ENCODE results near the gene KDM6B.
"Not testable (repeated sequence)": the region's sequence is repeated elsewhere in the genome, so short reads cannot be mapped to it uniquely, and the experiment has no call there.

KDM6B gene, protein sequence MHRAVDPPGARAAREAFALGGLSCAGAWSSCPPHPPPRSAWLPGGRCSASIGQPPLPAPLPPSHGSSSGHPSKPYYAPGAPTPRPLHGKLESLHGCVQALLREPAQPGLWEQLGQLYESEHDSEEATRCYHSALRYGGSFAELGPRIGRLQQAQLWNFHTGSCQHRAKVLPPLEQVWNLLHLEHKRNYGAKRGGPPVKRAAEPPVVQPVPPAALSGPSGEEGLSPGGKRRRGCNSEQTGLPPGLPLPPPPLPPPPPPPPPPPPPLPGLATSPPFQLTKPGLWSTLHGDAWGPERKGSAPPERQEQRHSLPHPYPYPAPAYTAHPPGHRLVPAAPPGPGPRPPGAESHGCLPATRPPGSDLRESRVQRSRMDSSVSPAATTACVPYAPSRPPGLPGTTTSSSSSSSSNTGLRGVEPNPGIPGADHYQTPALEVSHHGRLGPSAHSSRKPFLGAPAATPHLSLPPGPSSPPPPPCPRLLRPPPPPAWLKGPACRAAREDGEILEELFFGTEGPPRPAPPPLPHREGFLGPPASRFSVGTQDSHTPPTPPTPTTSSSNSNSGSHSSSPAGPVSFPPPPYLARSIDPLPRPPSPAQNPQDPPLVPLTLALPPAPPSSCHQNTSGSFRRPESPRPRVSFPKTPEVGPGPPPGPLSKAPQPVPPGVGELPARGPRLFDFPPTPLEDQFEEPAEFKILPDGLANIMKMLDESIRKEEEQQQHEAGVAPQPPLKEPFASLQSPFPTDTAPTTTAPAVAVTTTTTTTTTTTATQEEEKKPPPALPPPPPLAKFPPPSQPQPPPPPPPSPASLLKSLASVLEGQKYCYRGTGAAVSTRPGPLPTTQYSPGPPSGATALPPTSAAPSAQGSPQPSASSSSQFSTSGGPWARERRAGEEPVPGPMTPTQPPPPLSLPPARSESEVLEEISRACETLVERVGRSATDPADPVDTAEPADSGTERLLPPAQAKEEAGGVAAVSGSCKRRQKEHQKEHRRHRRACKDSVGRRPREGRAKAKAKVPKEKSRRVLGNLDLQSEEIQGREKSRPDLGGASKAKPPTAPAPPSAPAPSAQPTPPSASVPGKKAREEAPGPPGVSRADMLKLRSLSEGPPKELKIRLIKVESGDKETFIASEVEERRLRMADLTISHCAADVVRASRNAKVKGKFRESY (N-terminal part only)

DNA sequence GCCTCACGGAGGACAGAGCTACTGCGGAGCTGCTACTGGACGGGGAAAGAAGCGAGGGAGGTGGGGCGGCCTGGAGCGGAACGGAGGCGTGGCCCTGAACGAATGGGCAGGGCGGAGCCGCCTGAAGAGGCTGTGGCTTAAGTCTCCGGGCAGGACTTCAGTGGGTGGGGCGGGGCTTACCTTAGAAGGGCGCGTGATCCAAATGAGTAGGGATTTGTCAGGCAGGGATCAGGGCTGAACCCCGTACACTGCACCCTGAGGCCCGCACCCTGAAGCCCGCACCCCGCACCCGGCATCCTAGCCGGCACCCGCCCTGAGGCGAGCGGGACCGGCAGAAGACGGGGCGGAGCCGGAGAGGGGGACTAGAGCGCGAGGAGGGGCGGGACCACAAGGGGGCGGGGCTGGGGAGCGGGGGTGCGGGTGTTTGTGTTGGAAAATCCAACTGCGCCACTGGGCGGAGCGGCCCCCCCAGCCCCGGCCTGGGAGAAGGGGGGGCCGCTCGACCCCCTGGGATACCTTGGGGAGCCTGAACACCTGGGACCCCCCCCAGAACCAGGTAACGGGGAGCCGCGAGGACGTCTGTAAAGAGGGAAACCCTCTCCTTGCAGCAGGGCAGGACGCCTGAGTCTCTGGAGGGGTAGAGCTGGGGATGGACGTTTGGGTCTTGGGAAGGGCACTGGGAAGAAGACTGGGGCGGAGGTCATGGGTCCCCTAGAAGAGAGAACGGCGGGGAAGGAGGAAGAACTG lies at the start of gene KDM6B:
TSS of gene KDM6B (plus strand) at position 423 of the 747 bp plus-strand sequence. CDS start 11,338 bp downstream, outside the sequence.
- DNase-seq: peak; percentile 81

- no peak for DNase-seq
Measured at GRCh38 chr17:7786866-7787265, 47.2 kb upstream of the KDM6B start.

DNA sequence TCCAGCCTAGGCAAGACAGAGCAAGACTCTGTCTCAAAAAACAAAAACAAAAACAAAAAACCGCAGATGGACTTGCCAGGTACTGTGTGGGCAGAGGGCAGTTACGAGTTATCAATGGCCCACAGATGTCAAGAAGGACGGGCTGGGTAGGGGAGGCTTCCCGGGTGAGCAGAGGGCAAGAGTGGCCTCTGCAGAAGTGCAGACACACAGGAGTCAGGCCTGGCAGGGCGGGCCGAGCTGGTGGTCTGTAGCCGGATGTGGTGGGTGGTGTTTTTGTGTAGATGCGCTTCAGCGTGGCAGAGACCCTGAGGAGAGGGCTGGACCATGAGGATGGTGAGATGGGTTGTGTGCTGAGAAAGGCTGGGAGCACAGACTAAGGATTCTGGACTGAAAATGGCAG lies 44.9 kb upstream of the KDM6B start:
- DNase-seq: no peak

DNA sequence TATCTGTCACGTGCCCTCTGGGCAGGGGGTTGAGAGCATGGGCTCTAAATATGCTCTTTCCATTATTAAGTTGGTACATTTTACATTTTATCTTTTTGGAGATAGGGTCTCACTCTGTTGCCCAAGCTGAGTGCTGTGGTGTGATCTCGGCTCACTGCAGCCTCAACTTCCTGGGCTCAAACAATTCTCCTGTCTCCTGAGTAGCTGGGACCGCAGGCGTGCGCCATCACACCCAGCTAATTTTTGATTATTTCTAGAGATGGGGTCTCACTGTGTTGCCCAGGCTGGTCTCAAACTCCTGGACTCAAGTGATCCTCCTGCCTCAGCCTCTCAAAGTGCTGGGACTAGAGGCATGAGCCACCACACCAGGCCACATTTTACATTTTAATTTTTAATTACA lies 43.9 kb upstream of the KDM6B start:
- DNase-seq: no peak

GRCh38 chr17:7792611-7793010 lies 41.4 kb upstream of the KDM6B start:
- DNase-seq: no peak

- DNase-seq: no peak
Measured at GRCh38 chr17:7794075-7794663, 39.8 kb upstream of the KDM6B start.

GRCh38 chr17:7797976-7798375 lies 36.0 kb upstream of the KDM6B start:
- no peak for DNase-seq

DNA sequence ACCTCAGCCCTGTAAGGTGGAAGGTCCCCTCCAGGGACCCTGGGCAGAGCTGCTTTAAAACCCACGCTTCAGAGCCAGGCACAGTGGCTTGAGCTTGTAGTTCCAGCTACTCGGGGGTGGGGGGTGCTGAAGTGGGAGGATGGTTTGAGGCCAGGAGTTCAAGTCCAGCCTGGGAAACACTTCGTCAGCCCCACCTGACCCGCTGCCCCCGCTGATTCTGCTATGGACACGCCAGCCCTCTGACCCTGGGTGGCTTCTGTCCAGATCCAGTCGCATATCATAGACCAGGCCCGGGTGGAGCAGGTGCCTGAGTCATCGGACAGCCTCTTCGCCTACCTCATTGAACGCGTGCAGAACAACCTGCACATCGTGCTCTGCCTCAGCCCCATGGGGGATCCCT lies 35.2 kb upstream of the KDM6B start:
- DNase-seq: no peak

DNA sequence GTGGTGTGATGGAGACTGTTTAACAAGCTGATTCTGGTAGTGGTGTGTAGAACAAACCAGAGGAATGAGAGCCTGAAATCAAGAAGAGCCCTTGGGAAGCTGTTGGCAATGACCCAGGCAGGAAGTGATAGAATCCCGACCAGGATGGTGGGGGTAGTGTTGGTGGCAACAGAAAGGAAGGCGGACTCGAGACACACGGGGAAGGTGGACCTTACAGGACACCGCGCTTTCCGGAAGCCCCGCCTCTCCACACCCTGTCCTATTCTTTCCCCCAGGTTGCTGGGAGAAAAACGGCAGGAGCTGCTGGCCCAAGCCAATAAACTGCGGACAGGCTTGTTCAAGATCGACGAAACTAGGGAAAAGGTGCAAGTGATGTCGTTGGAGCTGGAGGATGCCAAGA lies 30.0 kb upstream of the KDM6B start:
- DNase-seq: no peak

- DNase-seq: no peak
Measured at GRCh38 chr17:7806587-7806986, 27.4 kb upstream of the KDM6B start.

DNA sequence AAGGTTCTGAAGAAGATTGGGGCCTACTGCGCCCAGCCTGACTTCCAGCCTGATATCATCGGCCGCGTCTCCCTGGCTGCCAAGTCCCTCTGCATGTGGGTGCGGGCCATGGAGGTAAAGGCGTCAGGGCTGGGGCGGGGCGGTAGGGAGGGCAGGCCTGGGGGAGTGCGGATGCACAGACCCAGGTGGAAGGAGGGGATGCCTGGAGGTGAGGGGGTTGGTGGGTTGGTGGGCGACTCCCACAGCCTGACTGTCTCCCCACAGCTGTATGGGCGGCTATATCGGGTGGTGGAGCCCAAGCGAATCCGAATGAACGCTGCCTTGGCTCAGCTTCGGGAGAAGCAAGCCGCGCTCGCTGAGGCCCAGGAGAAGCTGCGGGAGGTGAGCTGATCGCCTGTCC lies 26.8 kb upstream of the KDM6B start:
- DNase-seq: no peak

GRCh38 chr17:7809086-7809790 lies 24.8 kb upstream of the KDM6B start:
- no peak for DNase-seq

DNA sequence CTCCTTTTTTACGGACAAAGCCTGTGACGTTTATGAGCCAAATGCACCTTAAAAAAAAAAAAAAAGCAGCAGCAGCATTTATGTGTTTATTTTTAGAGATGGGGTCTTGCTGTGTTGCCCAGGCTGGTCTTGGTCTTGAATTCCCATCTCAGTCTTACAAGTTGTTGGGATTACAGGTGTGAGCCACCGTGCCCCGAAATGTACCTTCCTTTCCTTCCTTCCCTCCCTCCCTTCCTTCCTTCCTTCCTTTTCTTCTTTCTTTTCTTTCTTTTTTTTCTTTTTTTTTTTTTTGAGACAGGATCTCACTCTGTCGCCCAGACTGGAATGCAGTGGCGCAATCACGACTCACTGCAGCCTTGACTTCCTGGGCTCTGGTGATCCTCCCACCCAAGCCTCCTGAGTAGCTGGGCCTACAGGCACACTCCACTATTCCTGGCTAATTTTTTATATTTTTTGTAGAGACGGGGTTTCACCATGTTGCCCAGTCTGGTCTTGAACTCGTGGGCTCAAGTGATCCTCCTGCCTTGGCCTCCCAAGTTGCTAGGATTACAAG lies 24.1 kb upstream of the KDM6B start:
- DNase-seq: not testable (repeated sequence)

- DNase-seq: no peak
Measured at GRCh38 chr17:7811251-7811650, 22.8 kb upstream of the KDM6B start.

GRCh38 chr17:7814969-7815368 lies 19.0 kb upstream of the KDM6B start:
- DNase-seq: no peak

DNA sequence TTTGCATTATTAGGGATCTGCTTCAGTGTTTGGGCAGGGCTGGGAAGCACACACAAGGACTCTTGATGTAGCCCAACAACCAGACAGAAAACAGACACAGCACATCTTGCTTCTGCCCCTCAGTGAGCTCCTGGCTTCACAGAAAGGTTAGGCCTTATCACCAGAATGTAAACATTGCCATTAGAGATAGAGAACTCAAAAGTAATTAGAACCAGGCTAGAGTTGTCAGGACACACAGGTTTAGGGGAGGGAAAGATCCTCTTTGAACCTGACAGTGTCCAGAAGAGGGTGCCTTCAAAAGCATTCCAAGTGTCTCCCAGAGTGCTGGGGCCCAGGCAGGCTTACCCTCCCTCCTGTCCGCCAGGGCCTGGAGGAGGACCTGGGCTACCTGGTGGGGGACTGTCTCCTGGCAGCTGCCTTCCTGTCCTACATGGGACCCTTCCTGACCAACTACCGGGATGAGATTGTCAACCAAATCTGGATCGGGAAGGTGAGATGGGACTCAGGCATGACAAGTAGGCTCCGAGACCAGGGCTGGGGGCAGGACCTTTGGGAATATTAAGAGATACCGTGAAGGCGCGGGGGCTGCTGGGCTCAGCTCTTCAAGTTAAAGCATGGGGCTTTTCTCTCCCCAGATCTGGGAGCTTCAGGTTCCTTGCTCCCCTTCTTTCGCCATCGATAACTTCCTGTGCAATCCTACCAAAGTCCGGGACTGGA lies 16.9 kb upstream of the KDM6B start:
- DNase-seq: no peak

GRCh38 chr17:7817643-7817964 lies 16.4 kb upstream of the KDM6B start:
- no peak for DNase-seq

GRCh38 chr17:7818026-7818425 lies 16.0 kb upstream of the KDM6B start:
- no peak for DNase-seq

GRCh38 chr17:7818746-7819645 lies 15.0 kb upstream of the KDM6B start:
- DNase-seq: no peak

- no peak for DNase-seq
Measured at GRCh38 chr17:7820231-7820630, 13.8 kb upstream of the KDM6B start.

All from midbrain (tissue), 1 donor.